ENCODE measurements around the gene PRIMA1.

PRIMA1 gene

GRCh38 chr14:93712079-93712837 is 76.0 kb downstream of the PRIMA1 start:
- no peak for DNase-seq (ENCODE audit: low spot score)

- no peak for DNase-seq (ENCODE audit: low spot score)
Measured at GRCh38 chr14:93709249-93709648, 79.0 kb downstream of the PRIMA1 start.

- DNase-seq (ENCODE audit: low spot score) = no peak
Measured at GRCh38 chr14:93708800-93709199, 79.5 kb downstream of the PRIMA1 start.

DNA sequence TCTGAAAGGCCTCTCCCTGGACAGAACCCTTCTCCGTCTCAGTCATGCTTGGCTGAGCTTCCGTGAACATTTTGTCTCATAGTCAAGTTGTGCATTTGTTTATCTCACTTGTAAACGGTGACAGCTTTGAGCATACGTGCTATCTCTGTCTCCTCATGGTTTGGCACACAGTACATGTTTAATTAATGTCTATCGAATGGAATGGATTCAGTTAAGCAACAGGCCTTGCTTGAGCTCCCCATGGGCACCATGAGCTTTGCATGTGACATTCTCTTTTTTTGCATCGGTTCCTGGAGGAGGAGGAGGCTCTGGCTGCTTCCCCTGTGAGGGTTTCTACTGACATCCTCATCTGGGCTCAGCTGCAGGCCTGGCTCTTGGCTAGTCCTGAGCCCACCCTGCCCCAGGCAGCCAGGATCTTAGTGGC is 80.0 kb downstream of the PRIMA1 start:
- DNase-seq (ENCODE audit: low spot score) = no peak

- DNase-seq (ENCODE audit: low spot score) = no peak
Measured at GRCh38 chr14:93707475-93707874, 80.8 kb downstream of the PRIMA1 start.

- DNase-seq (ENCODE audit: low spot score) = no peak
Measured at GRCh38 chr14:93706360-93706955, 81.8 kb downstream of the PRIMA1 start.

DNA sequence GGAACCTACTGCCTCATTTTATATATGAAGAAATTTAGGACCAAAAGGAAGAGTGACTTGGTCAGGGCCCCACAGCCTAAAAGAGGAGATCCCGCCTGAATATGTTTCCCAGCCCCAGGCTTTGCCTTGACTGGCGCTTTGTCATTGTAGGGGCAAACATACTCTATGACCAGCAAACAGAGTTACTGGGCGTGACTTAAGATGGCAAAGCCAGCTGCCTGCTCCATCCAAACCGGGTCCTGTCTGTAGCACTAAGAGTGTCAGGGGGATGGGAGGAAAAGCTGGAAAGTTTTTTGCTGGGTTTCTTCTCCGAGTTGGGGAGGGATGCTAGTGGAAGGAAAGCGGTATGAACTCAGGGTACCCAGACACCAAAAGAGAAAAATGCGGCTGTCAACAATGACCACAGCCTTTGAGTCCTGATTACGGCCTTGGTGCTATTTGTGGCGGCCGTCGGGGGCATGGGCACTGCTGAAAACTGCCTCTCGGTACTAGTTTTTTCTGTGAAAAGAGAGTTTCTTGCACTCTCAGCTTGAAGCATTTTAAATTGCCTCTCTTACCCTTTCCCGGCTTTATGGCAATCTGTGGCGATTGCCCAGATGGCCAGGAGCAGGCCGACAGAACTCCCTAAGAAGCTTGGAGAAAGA is 82.7 kb downstream of the PRIMA1 start:
- DNase-seq (ENCODE audit: low spot score) = no peak

GRCh38 chr14:93703941-93704340 is 84.3 kb downstream of the PRIMA1 start:
- DNase-seq (ENCODE audit: low spot score) = no peak

DNA sequence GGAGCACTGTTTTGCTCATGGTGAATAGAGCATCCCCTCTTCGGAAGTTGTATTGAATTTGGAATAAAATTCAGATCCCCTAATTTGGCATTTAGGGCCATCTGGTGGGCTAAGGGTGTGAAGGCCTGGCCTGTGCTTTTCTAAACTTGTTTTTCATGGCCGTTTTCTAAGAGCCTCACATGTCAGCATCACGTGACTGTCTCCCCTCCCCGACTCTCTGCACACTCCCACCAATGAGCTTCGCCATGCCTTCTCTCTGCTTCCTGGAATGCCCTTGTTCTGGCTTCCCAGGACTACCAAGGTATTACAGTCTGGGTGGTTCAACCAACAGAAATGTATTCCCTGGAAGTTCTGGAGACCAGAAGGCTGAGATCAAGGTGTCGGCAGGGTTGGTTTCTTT is 85.3 kb downstream of the PRIMA1 start:
- no peak for DNase-seq (ENCODE audit: low spot score)

DNA sequence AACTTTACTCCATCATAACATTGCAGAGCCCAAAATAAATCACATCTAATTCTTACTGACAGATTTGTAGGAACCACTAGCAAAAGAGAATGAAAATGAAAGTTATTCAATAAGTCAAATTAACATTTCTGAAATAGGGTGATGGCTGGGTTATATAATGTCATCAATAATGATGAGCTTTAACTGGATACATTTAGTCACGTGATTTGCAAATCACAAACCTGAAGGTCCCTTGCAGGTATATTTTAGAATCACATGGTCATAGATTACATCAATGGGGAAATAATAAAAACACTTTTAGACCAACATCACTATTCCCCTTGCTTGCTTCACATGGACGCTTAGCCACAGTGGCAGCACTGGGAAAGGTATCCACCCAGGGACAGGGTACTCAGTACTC is 86.7 kb downstream of the PRIMA1 start:
- no peak for DNase-seq (ENCODE audit: low spot score)

GRCh38 chr14:93700928-93701327 is 87.4 kb downstream of the PRIMA1 start:
- DNase-seq (ENCODE audit: low spot score) = no peak

GRCh38 chr14:93693914-93694313 is 94.4 kb downstream of the PRIMA1 start:
- no peak for DNase-seq (ENCODE audit: low spot score)

DNA sequence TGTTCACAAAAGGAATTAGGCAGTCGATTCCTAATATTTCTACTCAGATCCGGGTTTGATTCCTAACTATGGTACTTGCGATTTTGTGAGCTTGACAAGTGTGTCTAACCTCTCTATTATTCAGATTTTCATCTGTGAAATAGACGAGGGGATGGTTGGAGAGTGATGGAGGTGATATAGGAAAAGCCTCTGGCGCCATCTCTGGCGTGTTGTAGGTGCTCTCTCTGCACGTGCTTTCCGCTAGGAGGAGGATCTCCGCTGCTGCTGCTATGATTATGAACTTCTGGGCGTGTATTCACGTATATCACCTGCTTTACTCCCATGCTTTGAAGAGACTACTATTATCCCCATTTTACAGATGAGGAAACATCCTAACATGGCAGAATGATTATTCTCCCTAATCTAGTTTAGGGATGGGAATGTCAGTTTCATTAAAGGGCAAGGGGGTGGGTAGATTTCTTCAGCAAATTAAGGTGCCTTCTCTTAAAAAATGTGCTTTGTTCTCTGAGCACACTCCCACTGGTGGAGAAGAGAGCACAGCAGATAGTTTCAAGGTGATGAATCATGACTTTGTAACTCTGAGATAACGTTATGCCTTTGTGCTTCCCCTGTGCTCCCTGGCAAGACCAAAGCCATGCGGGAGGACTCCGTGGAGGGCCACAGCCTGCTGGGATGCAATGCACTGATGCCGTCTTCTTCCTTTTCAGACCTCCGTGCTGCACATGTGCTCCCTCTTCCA is 97.1 kb downstream of the PRIMA1 start:
- no peak for DNase-seq (ENCODE audit: low spot score)

DNA sequence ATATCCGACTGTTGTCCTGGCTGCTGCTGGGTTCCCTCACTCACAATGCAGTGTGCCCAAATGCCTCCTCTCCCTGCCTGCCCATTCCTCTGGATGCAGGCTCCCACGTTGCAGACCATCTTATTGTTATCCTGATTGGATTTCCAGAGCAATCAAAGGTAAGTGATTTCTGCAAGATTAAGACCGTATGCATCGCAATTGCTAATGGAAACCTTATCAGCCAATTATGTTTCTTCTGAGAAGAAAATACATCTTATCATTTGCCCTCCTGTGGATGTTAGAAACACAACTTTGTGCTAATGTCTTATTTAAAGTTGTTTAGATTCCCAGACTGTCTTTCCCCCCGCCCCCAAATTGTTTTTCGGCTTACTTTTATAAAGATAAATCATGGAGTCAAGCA is 98.1 kb downstream of the PRIMA1 start:
- DNase-seq (ENCODE audit: low spot score) = no peak

- DNase-seq (ENCODE audit: low spot score) = no peak
Measured at GRCh38 chr14:93688820-93689219, 99.5 kb downstream of the PRIMA1 start.

DNA sequence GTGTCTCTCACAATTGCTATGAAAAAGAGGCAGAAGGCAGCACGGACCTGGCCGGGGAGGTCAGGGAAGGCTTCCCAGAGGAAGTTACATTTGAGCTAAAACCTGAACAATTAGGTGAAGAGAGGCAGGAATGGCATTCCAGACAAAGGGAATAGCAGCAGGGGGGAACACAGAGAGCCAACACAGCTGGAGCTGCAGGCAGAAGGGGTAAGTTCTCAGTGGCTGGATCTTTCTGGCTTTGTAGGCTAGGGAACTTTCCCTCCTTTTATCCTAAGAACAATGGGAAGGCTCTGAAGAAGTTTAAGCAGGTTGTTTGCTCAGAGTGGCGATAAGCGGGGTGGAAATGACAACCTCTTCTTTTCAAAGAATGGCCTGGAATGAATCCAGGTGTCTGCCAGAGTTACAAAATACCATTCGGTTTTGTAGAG is 100.0 kb downstream of the PRIMA1 start:
- no peak for DNase-seq (ENCODE audit: low spot score)

DNA sequence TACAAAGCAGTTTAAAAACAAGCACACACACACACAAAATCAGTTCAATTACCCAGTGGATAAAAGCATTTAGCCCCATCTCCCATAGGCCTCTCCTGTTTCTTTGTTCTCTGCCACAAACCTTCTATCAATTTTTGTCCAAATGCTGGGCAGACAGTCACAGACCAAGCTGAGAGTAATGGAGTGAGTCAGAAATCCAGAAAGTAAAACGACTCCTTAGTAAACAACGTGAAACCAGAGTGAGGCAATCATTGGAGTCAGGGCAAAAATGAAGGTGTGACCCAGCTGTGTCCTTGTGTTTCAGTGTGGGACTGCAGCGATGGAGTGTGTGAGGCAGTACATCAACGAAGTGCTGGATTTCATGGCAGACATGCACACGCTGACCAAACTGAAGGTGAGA is 102.0 kb downstream of the PRIMA1 start:
- no peak for DNase-seq (ENCODE audit: low spot score)

DNA sequence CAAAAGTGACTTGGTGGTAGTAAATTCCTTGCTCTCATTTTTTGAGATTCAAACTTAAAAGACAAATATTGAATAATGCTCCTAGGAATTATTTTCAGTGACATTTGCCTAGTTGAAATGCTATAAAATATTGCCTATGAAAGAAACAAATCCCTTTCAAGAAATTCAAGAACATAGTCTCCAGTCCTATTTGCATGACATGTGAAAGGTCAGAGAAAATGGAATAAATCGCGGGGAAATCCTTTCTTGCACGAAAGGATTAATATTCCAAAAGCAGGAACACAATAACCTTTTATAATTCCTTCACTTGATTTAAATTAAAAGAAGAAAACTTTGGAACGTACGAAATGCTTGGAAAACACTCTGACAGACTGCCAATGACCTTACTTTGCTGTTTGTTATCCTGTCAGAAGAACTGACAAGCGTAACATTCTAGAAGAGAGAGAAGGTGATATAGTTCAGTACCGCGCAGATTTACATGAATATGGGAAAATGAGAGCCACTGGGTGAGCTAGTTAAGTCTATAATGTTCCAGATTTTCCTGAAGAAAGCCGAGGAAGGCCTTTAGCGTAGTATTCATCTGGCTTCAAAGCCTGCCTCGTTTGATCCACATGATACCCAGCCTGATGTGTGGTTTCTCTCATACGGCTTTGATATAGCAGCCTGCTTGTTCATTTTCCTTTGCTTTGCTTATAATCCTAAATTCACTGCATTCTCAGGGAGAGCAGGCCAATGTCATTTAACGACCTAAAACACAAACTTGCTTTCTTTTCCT is 103.0 kb downstream of the PRIMA1 start:
- no peak for DNase-seq (ENCODE audit: low spot score)

GRCh38 chr14:93683226-93683625 is 105.1 kb downstream of the PRIMA1 start:
- DNase-seq (ENCODE audit: low spot score) = no peak

GRCh38 chr14:93682459-93682858 is 105.8 kb downstream of the PRIMA1 start:
- no peak for DNase-seq (ENCODE audit: low spot score)

GRCh38 chr14:93676416-93676958 is 111.8 kb downstream of the PRIMA1 start:
- DNase-seq (ENCODE audit: low spot score) = no peak

DNA sequence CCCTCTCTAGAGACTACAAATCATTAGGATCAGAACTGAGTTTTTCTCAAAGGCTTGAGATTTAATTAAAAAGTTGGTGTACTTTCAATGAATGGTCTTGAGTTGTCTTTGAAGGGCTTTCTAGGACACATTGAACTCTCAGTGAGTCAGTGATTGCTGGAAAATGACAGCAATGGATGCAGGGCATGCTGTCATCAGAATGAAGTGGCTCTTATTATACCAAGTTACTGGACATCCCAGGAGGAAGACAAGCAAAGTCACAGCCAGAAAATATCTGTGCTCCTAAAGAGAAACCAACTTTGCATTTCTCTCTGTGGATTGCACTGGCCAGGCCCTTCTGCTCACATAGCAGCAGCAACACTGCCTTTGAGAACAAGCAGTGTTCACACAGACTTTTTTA is 112.6 kb downstream of the PRIMA1 start:
- DNase-seq (ENCODE audit: low spot score) = no peak
